T-helper 1 cell treated with Interleukin-12 subunit alpha and Interleukin-12 subunit beta and Interleukin-4 antibody, amounts not matched to agents 30 ng/mL and 1 ng/mL, for 36 hours (primary cell): ENCODE measurements around the gene GDE1. TPM values are rescaled to one million over a fixed set of nuclear protein-coding genes. Genes with fewer than 3 reads are reported as not detected.

Experiments used
- total RNA-seq: library from RNA; stranded (reverse); gene quantifications from 2 replicates; pipeline ENCODE4 v1.2.3, GENCODE V29; 2022

The GDE1 gene
- total RNA-seq, 1 donor from 2014 or later = 26.1 TPM

Other genes with a start within 250 kb of the GDE1 start
- not detected in 2 replicates for gene CLEC19A, start 236.4 kb downstream of the GDE1 start, total RNA-seq
- not detected in 2 replicates for gene TMC5, start 104.2 kb downstream of the GDE1 start, total RNA-seq
- 30.8 and 39.1 TPM in 2 replicates for gene CCP110, start 1.8 kb upstream of the GDE1 start, total RNA-seq
- gene VPS35L, start 33.6 kb upstream of the GDE1 start, total RNA-seq = 48.7 and 57.5 TPM in 2 replicates
- 21.2 and 21.8 TPM in 2 replicates for gene KNOP1, start 196.1 kb upstream of the GDE1 start, total RNA-seq
- gene IQCK, start 196.2 kb upstream of the GDE1 start, total RNA-seq = 0.71 and 0.88 TPM in 2 replicates